ENCODE results near the gene PRDM16. TPM values are rescaled to one million over a fixed set of nuclear protein-coding genes. Genes with fewer than 3 reads are reported as not detected.

Gene PRDM16
- total RNA-seq, 1 donor from 2014 or later = 21.4 TPM

GRCh38 chr1:3174487-3175247 is 105.7 kb downstream of the PRDM16 start:
- H3K9me3 Mint-ChIP-seq (ENCODE audit: unreplicated experiment) = no peaks in the 10 kb centered on the region
- no peaks in the 10 kb centered on the region for H3K36me3 Mint-ChIP-seq (ENCODE audit: low read depth, unreplicated experiment)
- H3K27me3 Mint-ChIP-seq (ENCODE audit: unreplicated experiment) = peaks cover 7% of the 10 kb centered on the region
- H3K4me3 Mint-ChIP-seq (ENCODE audit: unreplicated experiment) = no peak overlapping the region
- TF ChIP-seq CTCF (IDR thresholded peaks at IDR 0.05; ENCODE audit: unreplicated experiment) = no peak
- H3K27ac Mint-ChIP-seq (ENCODE audit: unreplicated experiment) = no peak overlapping the region
- peaks cover 11% of the 10 kb centered on the region for H3K4me1 Mint-ChIP-seq (ENCODE audit: unreplicated experiment)
- no peak for DNase-seq (ENCODE audit: low spot score)

GRCh38 chr1:3175486-3175885 is 106.5 kb downstream of the PRDM16 start:
- no peak for TF ChIP-seq CTCF (IDR thresholded peaks at IDR 0.05; ENCODE audit: unreplicated experiment)
- Mint-ChIP-seq H3K4me3 (ENCODE audit: unreplicated experiment) (no peak overlapping the region), H3K36me3 (ENCODE audit: low read depth, unreplicated experiment) (no peaks in the 10 kb centered on the region), H3K27ac (ENCODE audit: unreplicated experiment) (no peak overlapping the region), H3K9me3 (ENCODE audit: unreplicated experiment) (no peaks in the 10 kb centered on the region), H3K4me1 (ENCODE audit: unreplicated experiment) (peaks cover 11% of the 10 kb centered on the region), H3K27me3 (ENCODE audit: unreplicated experiment) (peaks cover 8% of the 10 kb centered on the region)
- DNase-seq (ENCODE audit: low spot score) = no peak

GRCh38 chr1:3176028-3176427 is 107.0 kb downstream of the PRDM16 start:
- no peaks in the 10 kb centered on the region for H3K36me3 Mint-ChIP-seq (ENCODE audit: low read depth, unreplicated experiment)
- H3K27ac Mint-ChIP-seq (ENCODE audit: unreplicated experiment) = no peak overlapping the region
- peaks cover 8% of the 10 kb centered on the region for H3K27me3 Mint-ChIP-seq (ENCODE audit: unreplicated experiment)
- H3K4me3 Mint-ChIP-seq (ENCODE audit: unreplicated experiment) = no peak overlapping the region
- peaks cover 11% of the 10 kb centered on the region for H3K4me1 Mint-ChIP-seq (ENCODE audit: unreplicated experiment)
- H3K9me3 Mint-ChIP-seq (ENCODE audit: unreplicated experiment) = no peaks in the 10 kb centered on the region
- no peak for TF ChIP-seq CTCF (IDR thresholded peaks at IDR 0.05; ENCODE audit: unreplicated experiment)
- DNase-seq (ENCODE audit: low spot score) = no peak

GRCh38 chr1:3176820-3177219 is 107.8 kb downstream of the PRDM16 start:
- Mint-ChIP-seq H3K4me3 (ENCODE audit: unreplicated experiment) (no peak overlapping the region), H3K36me3 (ENCODE audit: low read depth, unreplicated experiment) (no peaks in the 10 kb centered on the region), H3K27ac (ENCODE audit: unreplicated experiment) (no peak overlapping the region), H3K27me3 (ENCODE audit: unreplicated experiment) (peaks cover 8% of the 10 kb centered on the region), H3K4me1 (ENCODE audit: unreplicated experiment) (peaks cover 11% of the 10 kb centered on the region), H3K9me3 (ENCODE audit: unreplicated experiment) (no peaks in the 10 kb centered on the region)
- no peak for TF ChIP-seq CTCF (IDR thresholded peaks at IDR 0.05; ENCODE audit: unreplicated experiment)
- no peak for DNase-seq (ENCODE audit: low spot score)

- H3K4me3 Mint-ChIP-seq (ENCODE audit: unreplicated experiment) = no peak overlapping the region
- DNase-seq (ENCODE audit: low spot score) = no peak
- H3K27me3 Mint-ChIP-seq (ENCODE audit: unreplicated experiment) = peaks cover 7% of the 10 kb centered on the region
- H3K36me3 Mint-ChIP-seq (ENCODE audit: low read depth, unreplicated experiment) = no peaks in the 10 kb centered on the region
- H3K27ac Mint-ChIP-seq (ENCODE audit: unreplicated experiment) = no peak overlapping the region
- no peak for TF ChIP-seq CTCF (IDR thresholded peaks at IDR 0.05; ENCODE audit: unreplicated experiment)
- H3K9me3 Mint-ChIP-seq (ENCODE audit: unreplicated experiment) = no peaks in the 10 kb centered on the region
- H3K4me1 Mint-ChIP-seq (ENCODE audit: unreplicated experiment) = peaks cover 7% of the 10 kb centered on the region
Observed at GRCh38 chr1:3178279-3178678, 109.3 kb downstream of the PRDM16 start.
